ENCODE measurements around the gene TRIM7. TPM values are rescaled to one million over a fixed set of nuclear protein-coding genes. Genes with fewer than 3 reads are reported as not detected.
A peak's percentile ranks its signal among the peaks of the same experiment; 100 is the strongest.

TRIM7 gene
- total and polyA plus RNA-seq, 7 donors: 10.4 to 42.6 (median 28.8) TPM

GRCh38 chr5:181200816-181201215, 4.2 kb downstream of the TRIM7 start:
- no peaks in the 10 kb centered on the region for H3K9me3 ChIP-seq
- H3K27ac ChIP-seq: peak overlapping the region; percentile 46
- peaks cover 19% of the 10 kb centered on the region for H3K4me1 ChIP-seq
- peaks cover 0 to 50% of the 10 kb centered on the region in 2 donors for H3K36me3 ChIP-seq (ENCODE audit: insufficient read depth in 1 of 2, low read depth in 1 of 2)
- ATAC-seq: no peak
- H3K4me3 ChIP-seq: no peak overlapping the region
- no peak for TF ChIP-seq CTCF (IDR thresholded peaks at IDR 0.05)
- intact Hi-C loops (cut with DNase I): no loop called here
- 70 to 76% (median 73%) methylated on average over 4 of the region's 4 CpGs for WGBS, 3 donors
- no peaks in the 10 kb centered on the region for H3K27me3 ChIP-seq (ENCODE audit: insufficient read depth in 3 of 3, low read length in 2 of 3)
- no peak for DNase-seq

- Histone ChIP-seq H3K9me3 (no peaks in the 10 kb centered on the region), H3K27me3 (ENCODE audit: insufficient read depth in 3 of 3, low read length in 2 of 3) (no peaks in the 10 kb centered on the region), H3K27ac (peak overlapping the region; percentile 46), H3K36me3 (ENCODE audit: insufficient read depth in 1 of 2, low read depth in 1 of 2) (peaks cover 0 to 51% of the 10 kb centered on the region in 2 donors), H3K4me1 (peaks cover 19% of the 10 kb centered on the region), H3K4me3 (no peak overlapping the region)
- WGBS, 3 donors: 47 to 57% (median 50%) methylated on average over 12 of the region's 12 CpGs
- ATAC-seq: peak in 2 of 4 donors; percentile 31
- DNase-seq: no peak
- intact Hi-C loops (cut with DNase I): no loop called here
- TF ChIP-seq CTCF (IDR thresholded peaks at IDR 0.05): no peak
Observed at GRCh38 chr5:181199881-181200638, 4.9 kb downstream of the TRIM7 start.

- no peak for TF ChIP-seq CTCF (IDR thresholded peaks at IDR 0.05)
- Histone ChIP-seq H3K27ac (peak overlapping the region; percentile 36), H3K9me3 (no peaks in the 10 kb centered on the region), H3K36me3 (ENCODE audit: insufficient read depth in 1 of 2, low read depth in 1 of 2) (peaks cover 0 to 51% of the 10 kb centered on the region in 2 donors), H3K4me1 (peaks cover 19% of the 10 kb centered on the region), H3K27me3 (ENCODE audit: insufficient read depth in 3 of 3, low read length in 2 of 3) (no peaks in the 10 kb centered on the region), H3K4me3 (no peak overlapping the region)
- 62 to 64% (median 63%) methylated on average over 9 of the region's 9 CpGs for WGBS, 3 donors
- no peak for ATAC-seq
- intact Hi-C loops (cut with DNase I): no loop called here
- no peak for DNase-seq
Observed at GRCh38 chr5:181198905-181199519, 6.0 kb downstream of the TRIM7 start.

GRCh38 chr5:181198106-181198685, 6.8 kb downstream of the TRIM7 start:
- TF ChIP-seq CTCF (IDR thresholded peaks at IDR 0.05): no peak
- intact Hi-C loops (cut with DNase I): no loop called here
- no peaks in the 10 kb centered on the region for H3K27me3 ChIP-seq (ENCODE audit: insufficient read depth in 3 of 3, low read length in 2 of 3)
- DNase-seq (peak in 1 of 2 donors; percentile 48), ATAC-seq (no peak)
- H3K4me1 ChIP-seq: peaks cover 12% of the 10 kb centered on the region
- WGBS, 3 donors: 65 to 67% (median 66%) methylated on average over 12 of the region's 12 CpGs
- no peak overlapping the region for H3K27ac ChIP-seq
- no peak overlapping the region for H3K4me3 ChIP-seq
- H3K9me3 ChIP-seq: no peaks in the 10 kb centered on the region
- peaks cover 0 to 51% of the 10 kb centered on the region in 2 donors for H3K36me3 ChIP-seq (ENCODE audit: insufficient read depth in 1 of 2, low read depth in 1 of 2)
